Activated T-helper 2 cell treated with anti-CD3 and anti-CD28 coated beads, Interferon-gamma antibody, Interleukin-2, Interleukin-4, amounts not matched to agents 10 μg/mL and 5 μg/mL and 100 μg/mL, durations not matched to agents 14 hours and 24 hours and 36 hours (primary cell): ENCODE data around the gene KATNB1. TPM values are rescaled to one million over a fixed set of nuclear protein-coding genes. Genes with fewer than 3 reads are reported as not detected.

Source experiments
- DNase-seq: peaks from one replicate; pipeline ENCODE4 v3.0.0; 2021; ENCODE audit warnings: low spot score
- H3K27ac Mint-ChIP-seq: one replicate; pipeline ENCODE4 v1.8.0; 2021; ENCODE audit warnings: mixed read lengths
- H3K27me3 Mint-ChIP-seq: one replicate; pipeline ENCODE4 v1.8.0; 2021; ENCODE audit warnings: low read depth, mixed read lengths
- H3K36me3 Mint-ChIP-seq: one replicate; pipeline ENCODE4 v1.8.0; 2021; ENCODE audit warnings: low read depth, mixed read lengths
- H3K4me1 Mint-ChIP-seq: one replicate; pipeline ENCODE4 v1.8.0; 2021; ENCODE audit warnings: low read depth, mixed read lengths
- H3K4me3 Mint-ChIP-seq: one replicate; pipeline ENCODE4 v1.8.0; 2021; ENCODE audit warnings: low read depth, mild to moderate bottlenecking, moderate library complexity, mixed read lengths
- H3K9me3 Mint-ChIP-seq: one replicate; pipeline ENCODE4 v1.8.0; 2021; ENCODE audit warnings: mixed read lengths
- intact Hi-C: fragments of 100-400 bp; cut with micrococcal nuclease; formaldehyde crosslinking; loops from one replicate; pipeline ENCODE4 v1.15.1; 2023
- total RNA-seq: library from RNA; stranded (reverse); gene quantifications from 2 replicates; pipeline ENCODE4 v1.2.3, GENCODE V29; 2022

KATNB1 gene
- total RNA-seq, 1 donor from 2014 or later, result 34.1 TPM

DNA sequence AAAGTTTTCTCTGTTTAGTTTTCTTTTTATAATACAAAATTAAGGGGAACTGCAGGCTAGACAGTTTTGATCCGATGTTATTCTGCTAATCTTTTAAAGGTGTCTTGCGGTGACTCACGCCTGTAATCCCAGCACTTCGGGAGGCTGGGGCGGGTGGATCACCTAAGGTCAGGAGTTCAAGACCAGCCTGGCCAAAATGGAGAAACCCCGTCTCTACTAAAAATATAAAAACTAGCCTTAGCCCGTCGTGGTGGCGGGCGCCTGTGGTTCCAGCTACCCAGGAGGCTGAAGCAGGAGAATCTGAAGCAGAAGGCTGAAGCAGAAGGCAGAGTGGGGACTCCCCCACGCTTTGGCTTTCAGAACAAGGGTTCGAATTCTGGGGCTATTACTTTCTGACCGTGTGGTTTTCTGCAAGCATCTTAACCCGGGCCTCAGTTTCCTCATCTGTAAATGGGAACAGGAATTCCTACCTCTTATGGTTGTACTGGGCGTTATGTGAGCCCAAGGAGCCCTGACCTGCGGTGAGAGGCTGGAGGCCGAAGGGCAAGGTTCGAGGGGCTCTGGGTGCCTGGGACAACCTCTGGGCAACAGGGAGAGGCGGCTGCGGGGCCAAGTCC lies 1.2 kb upstream of the KATNB1 start:
- Mint-ChIP-seq H3K9me3 (peaks cover 10% of the 10 kb centered on the region), H3K4me1 (peaks cover 15% of the 10 kb centered on the region), H3K27ac (peak overlapping the region; percentile 96), H3K36me3 (peaks cover 14% of the 10 kb centered on the region), H3K4me3 (peak overlapping the region; percentile 97), H3K27me3 (no peaks in the 10 kb centered on the region)
- DNase-seq, result no peak
- intact Hi-C loops, result loop anchor here (2.0 kb wide), 1 partner anchor 196 kb away; no protein-coding TSS in a partner anchor

DNA sequence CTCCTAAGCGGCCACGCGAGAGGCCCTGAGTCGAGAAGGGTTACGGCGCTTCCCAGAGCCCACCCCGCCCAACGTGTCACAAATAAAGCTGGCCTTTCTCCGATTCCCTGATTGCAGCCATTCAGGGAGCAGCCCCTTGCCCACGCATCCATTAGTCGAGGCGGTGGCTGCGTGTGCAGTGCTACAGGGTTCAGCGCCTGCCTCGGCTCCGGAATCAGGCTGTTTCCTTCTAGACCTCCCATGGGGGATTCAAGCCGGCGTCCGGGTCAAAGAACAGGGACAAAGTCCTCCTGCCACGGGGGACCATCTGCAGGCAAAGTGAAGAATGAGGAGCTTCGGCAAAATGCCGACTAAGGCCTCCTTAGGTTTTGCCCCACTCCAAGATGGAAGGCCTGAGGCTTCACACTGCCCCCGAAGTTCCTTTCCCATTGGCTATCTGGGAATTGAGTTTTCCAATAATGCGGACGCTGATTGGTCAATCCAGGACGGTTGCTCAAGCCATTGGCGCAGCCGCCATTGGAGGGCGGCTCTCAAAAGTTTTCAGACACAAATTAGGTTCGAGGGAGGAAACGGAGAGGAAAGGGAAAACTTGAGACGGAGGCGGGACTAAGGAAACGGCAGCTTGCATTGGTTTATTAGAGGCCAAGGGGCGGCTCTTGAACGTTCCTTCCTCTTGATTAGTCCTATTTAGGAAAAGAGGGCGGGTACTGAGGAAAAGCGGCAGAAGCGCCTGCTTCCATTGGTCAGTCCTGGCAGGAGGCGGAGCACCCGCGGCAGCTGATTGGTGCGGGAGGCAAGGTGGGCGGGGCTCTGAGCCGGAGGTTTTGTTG lies 430 bp upstream of the KATNB1 start:
- peak; percentile 98 for DNase-seq
- H3K9me3 Mint-ChIP-seq, result peaks cover 10% of the 10 kb centered on the region
- H3K27me3 Mint-ChIP-seq, result no peaks in the 10 kb centered on the region
- peaks cover 15% of the 10 kb centered on the region for H3K4me1 Mint-ChIP-seq
- peaks cover 14% of the 10 kb centered on the region for H3K36me3 Mint-ChIP-seq
- peak overlapping the region; percentile 97 for H3K4me3 Mint-ChIP-seq
- intact Hi-C loops, result loop anchor here (1.0 to 5.0 kb wide), 5 partner anchors 77 to 394 kb away; partner anchors contain the start of genes CFAP20 and USB1
- H3K27ac Mint-ChIP-seq, result peak overlapping the region; percentile 96

DNA sequence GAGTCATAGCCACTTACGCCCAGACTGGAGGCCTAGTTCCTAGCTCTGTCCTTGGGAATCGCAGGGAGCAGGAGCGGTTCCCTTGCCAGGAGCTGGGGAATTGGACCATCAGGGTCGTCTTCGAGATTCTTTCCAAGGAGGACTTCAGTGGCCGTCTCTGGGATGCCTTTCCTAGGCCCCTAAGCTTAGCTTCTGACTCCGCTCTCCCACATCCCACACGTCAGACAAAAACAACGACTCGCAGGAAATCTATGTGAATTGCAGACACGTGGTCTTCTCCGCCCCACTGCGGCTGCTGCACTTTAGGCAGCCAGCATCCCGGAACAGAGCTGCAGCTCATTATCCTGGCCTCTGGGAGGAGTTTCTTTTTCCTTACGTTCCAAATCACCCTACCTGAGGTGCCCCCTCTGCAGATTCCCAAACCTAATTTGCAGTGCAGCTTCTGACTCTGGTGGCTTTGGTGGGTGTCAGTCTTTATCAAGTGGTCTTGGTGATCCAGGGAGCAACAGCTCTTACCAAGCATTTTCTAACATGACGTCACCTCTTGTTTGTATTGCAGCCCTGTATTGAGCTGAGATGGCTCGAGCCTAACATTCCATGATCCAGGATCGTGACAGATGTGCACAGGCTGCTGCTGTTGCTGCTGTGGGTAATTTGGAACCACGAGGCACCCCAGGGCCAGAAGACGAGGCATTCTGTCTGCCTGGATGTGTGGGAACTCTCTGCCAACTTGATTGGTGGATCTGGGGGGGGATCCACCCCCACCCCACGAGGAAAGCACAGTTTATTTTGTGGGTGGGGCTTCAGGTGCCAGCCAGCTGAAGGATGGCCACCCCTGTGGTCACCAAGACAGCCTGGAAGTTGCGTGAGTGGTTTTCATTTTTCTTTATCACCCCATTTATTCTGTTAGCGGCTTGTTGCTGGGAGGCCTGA lies 1.1 kb downstream of the KATNB1 start:
- Mint-ChIP-seq H3K27ac (peak overlapping the region; percentile 96), H3K4me1 (peaks cover 15% of the 10 kb centered on the region), H3K36me3 (peaks cover 14% of the 10 kb centered on the region), H3K27me3 (no peaks in the 10 kb centered on the region), H3K9me3 (peaks cover 10% of the 10 kb centered on the region), H3K4me3 (peak overlapping the region; percentile 97)
- DNase-seq, result peak; percentile 30
- intact Hi-C loops, result loop anchor here (1.0 to 5.0 kb wide), 2 partner anchors 76 to 158 kb away; no protein-coding TSS in a partner anchor

DNA sequence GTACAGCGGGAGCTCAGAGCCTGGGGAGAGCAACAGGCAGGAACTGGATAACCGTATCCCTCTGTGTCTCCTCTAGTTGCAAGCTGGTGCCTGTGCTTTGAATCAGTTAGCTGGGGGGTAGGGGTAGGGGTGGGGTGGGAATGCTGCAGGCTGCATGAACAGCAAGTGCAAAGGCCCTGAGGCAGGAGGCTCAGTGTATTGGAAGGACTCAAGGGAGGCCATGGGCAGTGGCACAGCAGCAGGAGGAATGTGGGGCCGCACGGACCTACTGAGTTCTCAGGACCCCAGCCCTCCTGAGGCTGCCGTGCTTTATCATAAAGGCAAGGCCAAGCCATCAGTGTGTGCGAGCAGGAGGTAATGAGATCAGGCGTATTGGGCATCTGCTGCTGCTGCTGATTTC lies 3.3 kb downstream of the KATNB1 start:
- intact Hi-C loops, result loop anchor here (5.0 kb wide), 1 partner anchor 73 kb away; no protein-coding TSS in a partner anchor
- DNase-seq, result no peak
- Mint-ChIP-seq H3K9me3 (no peaks in the 10 kb centered on the region), H3K36me3 (peaks cover 7% of the 10 kb centered on the region), H3K27ac (peak overlapping the region; percentile 38), H3K4me1 (peaks cover 15% of the 10 kb centered on the region), H3K4me3 (no peak overlapping the region), H3K27me3 (no peaks in the 10 kb centered on the region)

DNA sequence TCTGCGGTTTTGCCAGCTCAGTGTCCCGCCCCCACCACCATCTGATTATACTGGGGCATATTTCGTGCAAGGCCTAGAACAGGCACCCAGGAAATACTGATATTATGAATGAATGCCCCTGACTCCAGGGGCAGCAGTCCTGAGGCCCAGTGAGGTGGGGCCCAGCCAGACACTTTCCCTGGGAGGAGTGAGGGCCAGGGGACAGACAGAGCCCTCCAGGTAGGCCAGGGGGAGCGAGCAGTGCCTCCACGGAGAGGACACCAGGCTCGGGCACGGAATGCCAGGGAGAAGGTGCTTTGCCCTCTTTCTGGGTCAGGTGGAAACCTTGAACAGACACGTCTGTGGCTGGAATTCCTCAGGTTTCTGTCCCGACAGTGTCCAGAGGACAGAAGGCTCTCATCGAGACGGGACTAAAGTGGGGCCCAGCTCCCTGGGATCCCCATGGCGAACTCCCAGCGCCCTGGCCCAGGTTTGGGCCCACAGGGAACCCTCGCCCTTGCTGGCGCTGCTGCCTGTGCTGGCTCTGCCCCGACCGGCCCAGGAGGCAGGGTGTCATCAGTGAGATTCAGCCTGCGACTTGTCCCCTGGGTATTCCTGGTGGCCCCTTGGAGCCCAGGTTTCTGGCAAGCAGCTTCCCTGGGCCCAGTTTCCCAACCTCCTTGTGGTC lies 4.3 kb downstream of the KATNB1 start:
- no peak for DNase-seq
- no peaks in the 10 kb centered on the region for H3K9me3 Mint-ChIP-seq
- intact Hi-C loops, result loop anchor here (5.0 kb wide), 1 partner anchor 72 kb away; no protein-coding TSS in a partner anchor
- peaks cover 15% of the 10 kb centered on the region for H3K4me1 Mint-ChIP-seq
- no peaks in the 10 kb centered on the region for H3K27me3 Mint-ChIP-seq
- peaks cover 5% of the 10 kb centered on the region for H3K36me3 Mint-ChIP-seq
- H3K27ac Mint-ChIP-seq, result no peak overlapping the region
- H3K4me3 Mint-ChIP-seq, result no peak overlapping the region

DNA sequence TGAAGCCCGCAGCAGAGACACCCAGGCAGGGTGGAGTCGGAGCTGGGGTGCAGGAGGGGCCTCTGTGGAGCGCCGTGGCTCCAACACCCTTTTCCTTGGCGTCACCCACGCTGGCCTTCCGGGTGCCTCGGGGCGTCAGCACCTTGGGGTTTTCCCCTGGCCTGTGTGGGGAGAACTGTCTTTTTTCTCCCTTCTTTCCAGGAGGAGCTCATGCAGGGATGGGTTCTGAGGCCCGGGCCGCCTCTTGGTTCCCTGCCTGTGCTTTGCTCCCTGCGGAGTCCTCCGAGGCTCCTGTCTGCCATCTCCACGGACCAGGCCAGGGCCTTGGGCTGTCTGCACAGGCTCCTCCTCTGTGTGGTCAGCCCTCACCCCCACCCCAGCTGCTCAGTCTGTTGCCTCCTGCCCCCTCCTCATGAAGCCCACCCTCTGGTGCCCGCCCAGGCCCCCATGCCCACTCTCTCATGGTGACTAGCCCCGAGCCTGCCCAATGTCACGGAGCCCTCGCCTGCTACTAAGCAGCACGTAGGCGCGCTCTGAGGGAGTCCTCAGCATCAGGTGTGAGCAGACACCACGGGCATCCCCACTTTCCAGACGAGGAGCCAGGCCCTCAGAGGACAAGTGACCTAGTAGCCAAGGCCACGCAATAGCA lies 5.0 kb downstream of the KATNB1 start:
- Mint-ChIP-seq H3K27me3 (no peaks in the 10 kb centered on the region), H3K36me3 (peaks cover 5% of the 10 kb centered on the region), H3K4me3 (no peak overlapping the region), H3K9me3 (no peaks in the 10 kb centered on the region), H3K27ac (no peak overlapping the region), H3K4me1 (peaks cover 15% of the 10 kb centered on the region)
- intact Hi-C loops, result no loop called here
- no peak for DNase-seq

DNA sequence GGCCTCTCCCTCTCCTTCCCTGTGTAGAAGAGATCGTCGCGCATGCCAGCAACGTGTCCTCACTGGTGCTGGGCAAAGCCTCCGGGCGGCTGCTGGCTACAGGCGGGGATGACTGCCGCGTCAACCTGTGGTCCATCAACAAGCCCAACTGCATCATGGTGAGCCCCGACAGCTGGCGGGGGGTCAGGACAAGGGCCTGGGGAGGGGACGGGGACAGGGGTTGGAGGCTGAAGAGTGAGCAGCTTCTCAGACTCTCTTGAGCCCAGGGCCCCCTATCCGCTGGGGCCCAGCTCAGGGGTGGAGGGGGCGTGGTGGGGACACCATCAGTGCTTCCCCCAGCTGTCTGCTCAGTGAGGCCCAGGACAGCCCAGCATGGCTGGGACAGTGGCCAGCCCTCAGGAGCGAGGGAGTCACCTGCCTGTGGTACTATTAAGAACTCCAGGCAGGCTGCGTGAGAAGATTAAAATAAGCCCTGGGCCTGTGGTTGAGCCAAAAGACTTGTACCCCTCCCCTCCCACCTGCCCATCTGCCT lies 6.2 kb downstream of the KATNB1 start:
- Mint-ChIP-seq H3K4me3 (no peak overlapping the region), H3K27ac (no peak overlapping the region), H3K27me3 (no peaks in the 10 kb centered on the region), H3K36me3 (peaks cover 5% of the 10 kb centered on the region), H3K9me3 (no peaks in the 10 kb centered on the region), H3K4me1 (peaks cover 9% of the 10 kb centered on the region)
- DNase-seq, result no peak
- intact Hi-C loops, result no loop called here

DNA sequence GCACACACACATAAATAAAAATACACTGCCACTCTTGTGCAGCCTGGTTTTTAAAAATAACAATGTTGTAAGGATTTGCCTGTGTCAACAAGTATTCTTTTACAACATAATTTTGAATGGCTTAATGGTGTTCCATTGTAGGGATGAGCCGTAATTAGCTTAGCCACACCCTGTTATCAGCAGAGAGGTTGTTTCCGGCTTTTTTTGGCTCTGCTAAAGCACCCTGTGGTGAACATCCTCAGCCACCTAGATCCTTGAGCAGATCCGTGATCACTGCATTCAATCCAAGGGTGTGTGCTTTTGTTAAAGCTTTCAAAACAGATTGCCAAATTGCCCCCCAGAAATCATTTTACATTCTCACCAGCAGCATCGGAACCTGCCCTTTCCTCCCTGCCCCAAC lies 7.0 kb downstream of the KATNB1 start:
- intact Hi-C loops, result no loop called here
- H3K4me1 Mint-ChIP-seq, result peaks cover 2% of the 10 kb centered on the region
- H3K27ac Mint-ChIP-seq, result no peak overlapping the region
- H3K27me3 Mint-ChIP-seq, result no peaks in the 10 kb centered on the region
- no peak for DNase-seq
- H3K36me3 Mint-ChIP-seq, result peaks cover 2% of the 10 kb centered on the region
- H3K4me3 Mint-ChIP-seq, result no peak overlapping the region
- H3K9me3 Mint-ChIP-seq, result no peaks in the 10 kb centered on the region

DNA sequence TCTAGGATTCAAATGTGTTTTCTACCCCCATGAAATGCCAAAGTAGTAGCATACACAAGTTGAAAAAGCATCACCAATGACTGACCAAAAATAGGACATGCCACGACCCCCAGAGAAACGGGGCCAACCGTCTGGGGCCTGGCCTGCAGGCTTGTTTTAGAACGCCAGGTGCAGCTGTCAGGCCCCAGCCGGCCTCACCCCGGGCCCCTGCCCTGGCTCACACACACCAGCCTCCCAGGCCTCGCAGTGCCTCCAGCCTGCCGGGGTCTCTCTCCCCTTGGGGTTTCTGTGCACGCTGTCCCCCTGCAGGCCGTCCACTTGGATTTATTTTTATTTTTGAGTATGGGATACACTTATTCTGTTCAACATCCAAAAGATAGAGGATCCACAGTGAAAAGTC lies 7.9 kb downstream of the KATNB1 start:
- H3K36me3 Mint-ChIP-seq, result no peaks in the 10 kb centered on the region
- no peak for DNase-seq
- H3K4me1 Mint-ChIP-seq, result no peaks in the 10 kb centered on the region
- no peak overlapping the region for H3K27ac Mint-ChIP-seq
- intact Hi-C loops, result no loop called here
- H3K4me3 Mint-ChIP-seq, result no peak overlapping the region
- H3K9me3 Mint-ChIP-seq, result no peaks in the 10 kb centered on the region
- H3K27me3 Mint-ChIP-seq, result no peaks in the 10 kb centered on the region

DNA sequence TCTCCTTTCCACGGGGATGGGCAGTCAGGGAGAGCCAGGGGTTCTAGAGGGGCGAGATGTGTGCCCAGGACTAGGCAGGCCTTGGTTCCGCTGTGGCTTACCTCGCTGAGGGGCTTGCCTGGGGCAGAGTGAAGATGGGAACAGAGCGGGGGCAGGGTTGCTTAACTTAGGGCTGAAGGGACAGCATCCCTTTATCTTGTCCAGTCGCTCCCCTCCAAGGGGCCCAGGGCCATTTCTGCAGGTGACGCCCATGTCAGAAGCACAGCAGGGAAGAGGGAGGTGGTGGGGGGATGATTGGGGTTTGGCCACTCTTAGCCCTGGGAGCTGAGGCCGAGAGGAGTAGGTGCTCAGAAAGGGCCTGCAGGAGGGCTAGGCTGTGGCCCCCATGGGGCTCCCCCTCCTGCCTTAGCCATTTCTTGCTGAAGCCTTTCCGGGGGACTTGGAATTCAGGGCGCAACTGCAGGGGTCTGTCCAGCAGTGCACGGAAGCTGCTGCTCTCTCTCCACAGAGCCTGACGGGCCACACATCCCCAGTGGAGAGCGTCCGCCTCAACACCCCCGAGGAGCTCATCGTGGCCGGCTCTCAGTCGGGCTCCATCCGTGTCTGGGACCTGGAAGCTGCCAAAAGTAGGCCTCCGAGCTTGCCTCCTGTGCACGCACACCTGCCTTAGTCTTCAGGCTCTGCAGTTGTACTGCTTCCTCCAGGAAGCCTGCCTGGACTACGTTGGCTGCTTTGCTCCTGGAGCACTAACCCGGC lies 8.5 kb downstream of the KATNB1 start:
- no peak overlapping the region for H3K27ac Mint-ChIP-seq
- H3K9me3 Mint-ChIP-seq, result no peaks in the 10 kb centered on the region
- DNase-seq, result no peak
- H3K27me3 Mint-ChIP-seq, result no peaks in the 10 kb centered on the region
- no peaks in the 10 kb centered on the region for H3K4me1 Mint-ChIP-seq
- no peak overlapping the region for H3K4me3 Mint-ChIP-seq
- H3K36me3 Mint-ChIP-seq, result no peaks in the 10 kb centered on the region
- intact Hi-C loops, result no loop called here

DNA sequence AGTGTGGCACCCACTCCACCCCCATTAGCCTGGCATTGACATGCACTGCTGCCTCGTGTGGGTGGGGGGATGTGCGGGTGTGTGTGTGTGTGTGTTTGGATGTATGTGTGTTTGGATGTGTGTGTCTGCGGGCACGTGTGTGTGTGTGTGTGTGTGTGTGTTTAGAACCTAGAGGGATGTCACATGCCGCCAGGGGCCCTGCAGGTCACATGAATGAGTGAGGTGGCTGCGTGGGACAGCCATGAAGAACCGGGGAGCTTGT lies 9.0 kb downstream of the KATNB1 start:
- H3K27ac Mint-ChIP-seq, result no peak overlapping the region
- H3K36me3 Mint-ChIP-seq, result no peaks in the 10 kb centered on the region
- no peaks in the 10 kb centered on the region for H3K9me3 Mint-ChIP-seq
- no peak for DNase-seq
- intact Hi-C loops, result no loop called here
- H3K4me1 Mint-ChIP-seq, result no peaks in the 10 kb centered on the region
- H3K27me3 Mint-ChIP-seq, result no peaks in the 10 kb centered on the region
- H3K4me3 Mint-ChIP-seq, result no peak overlapping the region
